Measurements from ENCODE around the gene CDX2. TPM values are rescaled to one million over a fixed set of nuclear protein-coding genes. Genes with fewer than 3 reads are reported as not detected.

The CDX2 gene
- total RNA-seq, 1 donor from 2014 or later: 0.33 TPM

- H3K27me3 Mint-ChIP-seq (ENCODE audit: unreplicated experiment): peaks cover 26% of the 10 kb centered on the region
- H3K9me3 Mint-ChIP-seq (ENCODE audit: unreplicated experiment): no peaks in the 10 kb centered on the region
- TF ChIP-seq, protein P1, sequence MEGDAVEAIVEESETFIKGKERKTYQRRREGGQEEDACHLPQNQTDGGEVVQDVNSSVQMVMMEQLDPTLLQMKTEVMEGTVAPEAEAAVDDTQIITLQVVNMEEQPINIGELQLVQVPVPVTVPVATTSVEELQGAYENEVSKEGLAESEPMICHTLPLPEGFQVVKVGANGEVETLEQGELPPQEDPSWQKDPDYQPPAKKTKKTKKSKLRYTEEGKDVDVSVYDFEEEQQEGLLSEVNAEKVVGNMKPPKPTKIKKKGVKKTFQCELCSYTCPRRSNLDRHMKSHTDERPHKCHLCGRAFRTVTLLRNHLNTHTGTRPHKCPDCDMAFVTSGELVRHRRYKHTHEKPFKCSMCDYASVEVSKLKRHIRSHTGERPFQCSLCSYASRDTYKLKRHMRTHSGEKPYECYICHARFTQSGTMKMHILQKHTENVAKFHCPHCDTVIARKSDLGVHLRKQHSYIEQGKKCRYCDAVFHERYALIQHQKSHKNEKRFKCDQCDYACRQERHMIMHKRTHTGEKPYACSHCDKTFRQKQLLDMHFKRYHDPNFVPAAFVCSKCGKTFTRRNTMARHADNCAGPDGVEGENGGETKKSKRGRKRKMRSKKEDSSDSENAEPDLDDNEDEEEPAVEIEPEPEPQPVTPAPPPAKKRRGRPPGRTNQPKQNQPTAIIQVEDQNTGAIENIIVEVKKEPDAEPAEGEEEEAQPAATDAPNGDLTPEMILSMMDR (IDR thresholded peaks at IDR 0.05; ENCODE audit: unreplicated experiment): no peak
- H3K4me3 Mint-ChIP-seq (ENCODE audit: unreplicated experiment): peak overlapping the region; percentile 83
- no peak for DNase-seq (ENCODE audit: low spot score)
- H3K4me1 Mint-ChIP-seq (ENCODE audit: unreplicated experiment): peaks cover 38% of the 10 kb centered on the region
- no peak overlapping the region for H3K27ac Mint-ChIP-seq (ENCODE audit: unreplicated experiment)
- H3K36me3 Mint-ChIP-seq (ENCODE audit: low read depth, unreplicated experiment): peaks cover 3% of the 10 kb centered on the region
These were observed 50.8 kb downstream of the CDX2 start for GRCh38 chr13:27918041-27918917.

DNA sequence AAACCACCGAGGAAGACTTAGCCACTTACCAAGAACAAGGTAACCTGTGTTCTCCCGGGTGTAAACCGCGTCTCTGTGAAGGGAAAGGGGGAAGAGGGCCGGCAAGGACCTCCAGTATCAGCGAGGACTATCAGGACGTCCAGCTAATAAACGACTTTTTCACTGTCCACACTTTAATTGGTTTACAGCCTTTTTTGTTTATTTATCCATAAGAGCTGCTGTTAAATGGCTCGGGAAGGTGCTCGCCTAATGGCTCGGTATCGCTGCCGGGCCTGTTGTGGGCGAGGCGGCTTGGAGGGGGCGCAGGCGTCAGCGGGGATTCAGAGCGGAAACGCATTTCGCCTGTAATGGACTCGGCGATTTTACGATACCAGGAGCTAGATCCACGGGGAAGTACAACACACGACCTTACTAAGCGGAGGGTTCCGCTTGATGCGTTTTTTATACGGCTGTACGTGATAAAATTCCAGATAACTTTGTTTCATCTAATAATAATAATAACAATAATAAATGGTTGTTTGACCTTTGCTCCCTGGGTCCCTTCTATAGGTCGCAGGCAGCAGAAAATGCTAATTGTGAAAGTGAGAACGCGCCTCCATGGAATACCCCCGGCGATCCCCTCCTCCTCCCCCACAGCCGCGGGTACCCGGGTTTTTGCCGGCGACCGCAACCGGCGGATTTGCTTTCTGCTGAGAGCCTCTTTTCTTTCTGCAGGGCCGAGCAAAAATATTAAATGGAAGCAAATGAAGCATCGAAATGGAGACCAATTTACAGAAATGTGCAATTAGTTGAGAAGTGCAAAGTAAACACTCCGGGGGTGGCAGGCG is 51.8 kb downstream of the CDX2 start:
- Mint-ChIP-seq H3K27ac (ENCODE audit: unreplicated experiment) (no peak overlapping the region), H3K4me3 (ENCODE audit: unreplicated experiment) (peak overlapping the region; percentile 83), H3K36me3 (ENCODE audit: low read depth, unreplicated experiment) (peaks cover 3% of the 10 kb centered on the region), H3K4me1 (ENCODE audit: unreplicated experiment) (peaks cover 30% of the 10 kb centered on the region), H3K9me3 (ENCODE audit: unreplicated experiment) (no peaks in the 10 kb centered on the region), H3K27me3 (ENCODE audit: unreplicated experiment) (peaks cover 18% of the 10 kb centered on the region)
- DNase-seq (ENCODE audit: low spot score): no peak
- TF ChIP-seq, protein P1 (IDR thresholded peaks at IDR 0.05; ENCODE audit: unreplicated experiment): no peak

GRCh38 chr13:27915301-27916207 is 53.6 kb downstream of the CDX2 start:
- DNase-seq (ENCODE audit: low spot score): no peak
- Mint-ChIP-seq H3K27ac (ENCODE audit: unreplicated experiment) (peak overlapping the region; percentile 54), H3K27me3 (ENCODE audit: unreplicated experiment) (peaks cover 15% of the 10 kb centered on the region), H3K9me3 (ENCODE audit: unreplicated experiment) (no peaks in the 10 kb centered on the region), H3K36me3 (ENCODE audit: low read depth, unreplicated experiment) (peaks cover 3% of the 10 kb centered on the region), H3K4me1 (ENCODE audit: unreplicated experiment) (peaks cover 24% of the 10 kb centered on the region), H3K4me3 (ENCODE audit: unreplicated experiment) (peak overlapping the region; percentile 57)
- TF ChIP-seq, protein P1 (IDR thresholded peaks at IDR 0.05; ENCODE audit: unreplicated experiment): no peak

GRCh38 chr13:27913160-27913559 is 56.0 kb downstream of the CDX2 start:
- TF ChIP-seq, protein P1 (IDR thresholded peaks at IDR 0.05; ENCODE audit: unreplicated experiment): no peak
- no peak overlapping the region for H3K27ac Mint-ChIP-seq (ENCODE audit: unreplicated experiment)
- peaks cover 20% of the 10 kb centered on the region for H3K4me1 Mint-ChIP-seq (ENCODE audit: unreplicated experiment)
- no peak overlapping the region for H3K4me3 Mint-ChIP-seq (ENCODE audit: unreplicated experiment)
- no peak for DNase-seq (ENCODE audit: low spot score)
- peaks cover 12% of the 10 kb centered on the region for H3K27me3 Mint-ChIP-seq (ENCODE audit: unreplicated experiment)
- H3K36me3 Mint-ChIP-seq (ENCODE audit: low read depth, unreplicated experiment): peaks cover 3% of the 10 kb centered on the region
- no peaks in the 10 kb centered on the region for H3K9me3 Mint-ChIP-seq (ENCODE audit: unreplicated experiment)

Measured in endothelial cell (in vitro differentiated cells).